HUES64 (cell line): Measurements from ENCODE around the gene THADA.

Experiments
- H3K27ac ChIP-seq: 2 replicates; pipeline ENCODE4 v1.7.0; 2013; ENCODE audit warnings: low read depth, low read length, inconsistent platforms
- H3K27me3 ChIP-seq: 2 replicates; pipeline ENCODE4 v1.6.1; 2013; ENCODE audit warnings: mild to moderate bottlenecking, low read length; ENCODE audit not compliant: insufficient read depth
- H3K36me3 ChIP-seq: 2 replicates; pipeline ENCODE4 v1.6.1; 2013; ENCODE audit warnings: mild to moderate bottlenecking, low read length; ENCODE audit not compliant: insufficient read depth
- H3K4me1 ChIP-seq: 2 replicates; pipeline ENCODE4 v1.6.1; 2013; ENCODE audit warnings: mild to moderate bottlenecking, low read length, moderate library complexity; ENCODE audit not compliant: insufficient read depth
- H3K4me3 ChIP-seq: 2 replicates; pipeline ENCODE4 v1.5.1; 2013; ENCODE audit warnings: mild to moderate bottlenecking, low read length, moderate library complexity
- H3K9ac ChIP-seq: 2 replicates; pipeline ENCODE4 v1.6.1; 2013; ENCODE audit warnings: mild to moderate bottlenecking, low read depth, low read length
- H3K9me3 ChIP-seq: 2 replicates; pipeline ENCODE4 v1.6.1; 2013; ENCODE audit warnings: low read depth, low read length; ENCODE audit not compliant: insufficient read depth
- WGBS: fragments of 150-250, 120-280 bp; methylation state at CpG from one replicate; pipeline ENCODE4 v1.1.7; 2013; ENCODE audit warnings: missing lambda C conversion rate; 5-methylcytosine and 5-hydroxymethylcytosine counted together

THADA gene

GRCh38 chr2:43343573-43344304 lies 252.1 kb downstream of the THADA start:
- Histone ChIP-seq H3K9ac (no peak overlapping the region), H3K9me3 (no peaks in the 10 kb centered on the region), H3K4me1 (peaks cover 50% of the 10 kb centered on the region), H3K4me3 (no peak overlapping the region), H3K27ac (no peak overlapping the region), H3K36me3 (no peaks in the 10 kb centered on the region), H3K27me3 (no peaks in the 10 kb centered on the region)
- 96% methylated on average over 5 of the region's 5 CpGs for WGBS

DNA sequence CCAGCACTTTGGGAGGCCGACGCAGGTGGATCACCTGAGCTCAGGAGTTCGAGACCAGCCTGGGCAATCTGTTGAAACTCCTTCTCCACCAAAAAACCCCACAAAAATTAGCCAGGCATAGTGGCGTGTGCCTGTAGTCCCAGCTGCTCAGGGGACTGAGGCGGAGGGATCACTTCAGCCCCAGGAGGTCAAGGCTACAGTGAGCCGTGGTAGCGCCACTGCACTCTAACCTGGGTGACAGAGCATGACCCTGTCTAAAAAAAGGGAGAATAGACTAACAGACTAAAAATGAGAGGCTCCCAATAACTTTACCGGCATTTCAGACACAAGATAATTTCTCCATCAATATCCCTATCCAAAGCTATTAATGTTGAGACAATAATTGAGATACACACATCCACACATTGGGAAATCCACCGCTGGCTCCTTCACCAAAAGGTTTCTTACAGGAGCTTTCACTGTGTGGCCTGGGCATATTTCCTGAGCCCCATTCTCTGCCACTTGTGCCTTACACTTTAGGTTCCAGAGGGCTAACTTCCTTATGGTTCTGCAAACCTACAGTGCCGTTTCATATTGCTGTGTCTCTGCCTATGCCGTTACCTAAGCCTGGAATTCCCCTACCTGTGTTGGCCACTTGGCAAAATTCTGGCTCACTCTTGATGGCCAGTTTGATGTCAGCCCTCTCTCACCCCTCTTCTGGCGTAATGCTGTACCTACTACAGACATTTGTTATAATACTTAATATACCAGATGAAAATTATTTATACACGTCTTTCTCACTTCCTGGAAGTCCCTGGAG lies 253.7 kb downstream of the THADA start:
- 96% methylated on average over 13 of the region's 13 CpGs for WGBS
- no peaks in the 10 kb centered on the region for H3K36me3 ChIP-seq
- H3K4me1 ChIP-seq: peaks cover 45% of the 10 kb centered on the region
- H3K9ac ChIP-seq: no peak overlapping the region
- H3K27me3 ChIP-seq: no peaks in the 10 kb centered on the region
- H3K4me3 ChIP-seq: no peak overlapping the region
- H3K9me3 ChIP-seq: no peaks in the 10 kb centered on the region
- H3K27ac ChIP-seq: no peak overlapping the region

- no peaks in the 10 kb centered on the region for H3K9me3 ChIP-seq
- no peak overlapping the region for H3K9ac ChIP-seq
- H3K4me1 ChIP-seq: peaks cover 33% of the 10 kb centered on the region
- no peak overlapping the region for H3K27ac ChIP-seq
- H3K4me3 ChIP-seq: no peak overlapping the region
- 89% methylated on average over 1 of the region's 1 CpG for WGBS
- no peaks in the 10 kb centered on the region for H3K36me3 ChIP-seq
- no peaks in the 10 kb centered on the region for H3K27me3 ChIP-seq
Observed at GRCh38 chr2:43340945-43341356, 254.9 kb downstream of the THADA start.

GRCh38 chr2:43340066-43340465 lies 255.8 kb downstream of the THADA start:
- Histone ChIP-seq H3K27ac (no peak overlapping the region), H3K36me3 (no peaks in the 10 kb centered on the region), H3K9me3 (no peaks in the 10 kb centered on the region), H3K4me1 (peaks cover 24% of the 10 kb centered on the region), H3K9ac (no peak overlapping the region), H3K27me3 (no peaks in the 10 kb centered on the region), H3K4me3 (no peak overlapping the region)
- 92% methylated on average over 2 of the region's 2 CpGs for WGBS

GRCh38 chr2:43333656-43334144 lies 262.1 kb downstream of the THADA start:
- Histone ChIP-seq H3K9me3 (no peaks in the 10 kb centered on the region), H3K27me3 (no peaks in the 10 kb centered on the region), H3K4me1 (peaks cover 11% of the 10 kb centered on the region), H3K4me3 (no peak overlapping the region), H3K9ac (no peak overlapping the region), H3K36me3 (no peaks in the 10 kb centered on the region), H3K27ac (no peak overlapping the region)
- WGBS: 84% methylated on average over 2 of the region's 2 CpGs

DNA sequence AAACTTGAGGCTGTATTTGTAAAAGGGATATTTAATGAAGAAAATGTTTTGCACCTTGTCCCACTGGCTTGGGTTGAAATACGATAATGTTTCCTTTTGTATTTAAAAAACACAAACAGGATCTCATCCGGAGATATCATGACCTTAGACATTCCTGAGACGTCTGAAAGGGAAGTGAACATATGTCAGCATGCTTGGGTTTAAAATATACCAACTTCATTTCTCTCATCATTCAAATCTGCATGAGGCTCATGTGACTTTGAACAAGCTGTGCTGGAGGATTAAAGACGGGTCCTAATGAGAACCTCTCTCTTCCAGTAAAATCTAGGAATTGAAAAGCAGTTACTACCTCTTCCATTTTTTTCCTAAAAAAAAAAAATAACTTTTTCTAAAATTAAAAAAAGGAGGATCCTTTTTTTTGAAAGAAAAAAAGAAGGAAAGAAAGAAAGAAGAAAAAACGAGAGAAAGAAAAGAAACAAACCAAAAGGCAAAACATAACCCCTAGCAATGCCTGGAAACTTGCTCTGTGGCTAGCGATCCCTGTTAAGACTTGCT lies 262.7 kb downstream of the THADA start:
- H3K4me1 ChIP-seq: peaks cover 11% of the 10 kb centered on the region
- WGBS: 86% methylated on average over 6 of the region's 6 CpGs
- H3K9me3 ChIP-seq: no peaks in the 10 kb centered on the region
- H3K36me3 ChIP-seq: no peaks in the 10 kb centered on the region
- no peak overlapping the region for H3K4me3 ChIP-seq
- H3K27ac ChIP-seq: peak overlapping the region; percentile 8; the same call in 1 of the 2 replicates
- no peaks in the 10 kb centered on the region for H3K27me3 ChIP-seq
- H3K9ac ChIP-seq: no peak overlapping the region

GRCh38 chr2:43332653-43333052 lies 263.2 kb downstream of the THADA start:
- Histone ChIP-seq H3K9me3 (no peaks in the 10 kb centered on the region), H3K9ac (no peak overlapping the region), H3K27ac (peak overlapping the region; percentile 8; the same call in 1 of the 2 replicates), H3K36me3 (no peaks in the 10 kb centered on the region), H3K4me3 (no peak overlapping the region), H3K27me3 (no peaks in the 10 kb centered on the region), H3K4me1 (peaks cover 11% of the 10 kb centered on the region)
- 95% methylated on average over 5 of the region's 5 CpGs for WGBS

DNA sequence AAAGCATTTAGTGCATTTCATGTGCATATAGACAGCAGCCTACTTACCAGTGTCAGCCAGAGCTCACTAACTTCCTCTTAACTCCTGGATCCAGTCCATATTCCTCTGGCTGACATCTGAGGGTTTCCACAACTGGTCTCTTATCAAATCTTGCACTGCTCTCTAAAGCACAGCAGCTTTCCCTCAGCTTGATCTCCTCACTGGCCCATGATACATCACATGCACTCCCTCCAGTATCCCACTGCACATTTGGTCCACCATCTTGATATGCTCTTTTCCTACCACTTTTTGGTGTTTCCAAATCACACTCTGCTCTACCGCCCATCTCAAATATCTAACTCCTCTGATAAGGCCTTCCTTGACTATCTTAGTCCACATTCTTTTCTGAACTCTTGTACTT lies 264.4 kb downstream of the THADA start:
- Histone ChIP-seq H3K27me3 (no peaks in the 10 kb centered on the region), H3K36me3 (no peaks in the 10 kb centered on the region), H3K4me1 (peaks cover 11% of the 10 kb centered on the region), H3K27ac (no peak overlapping the region), H3K9me3 (no peaks in the 10 kb centered on the region), H3K9ac (no peak overlapping the region), H3K4me3 (no peak overlapping the region)
- WGBS: 94% methylated on average over 1 of the region's 1 CpG

DNA sequence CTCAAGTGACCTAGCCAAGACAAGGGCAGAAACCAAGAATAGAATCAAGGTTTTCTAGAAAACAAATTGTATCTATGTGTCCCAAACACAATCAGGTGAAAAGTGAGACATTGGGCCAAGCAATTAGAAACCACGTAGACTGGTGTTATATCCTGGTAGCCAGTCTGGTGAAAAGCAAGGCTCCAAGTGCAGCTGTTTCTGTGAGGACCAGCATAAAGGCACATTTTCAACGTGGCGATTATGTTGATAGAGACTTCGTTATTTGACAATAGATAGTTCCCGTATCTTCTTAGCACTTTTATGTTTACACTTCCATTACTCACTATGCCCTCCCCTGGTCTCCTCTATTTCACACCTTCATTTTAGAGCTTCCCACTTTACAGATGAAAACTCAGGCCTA lies 266.2 kb downstream of the THADA start:
- H3K9ac ChIP-seq: no peak overlapping the region
- WGBS: 79% methylated on average over 5 of the region's 5 CpGs
- H3K4me3 ChIP-seq: no peak overlapping the region
- no peaks in the 10 kb centered on the region for H3K36me3 ChIP-seq
- peaks cover 11% of the 10 kb centered on the region for H3K4me1 ChIP-seq
- H3K27ac ChIP-seq: no peak overlapping the region
- H3K9me3 ChIP-seq: no peaks in the 10 kb centered on the region
- no peaks in the 10 kb centered on the region for H3K27me3 ChIP-seq

DNA sequence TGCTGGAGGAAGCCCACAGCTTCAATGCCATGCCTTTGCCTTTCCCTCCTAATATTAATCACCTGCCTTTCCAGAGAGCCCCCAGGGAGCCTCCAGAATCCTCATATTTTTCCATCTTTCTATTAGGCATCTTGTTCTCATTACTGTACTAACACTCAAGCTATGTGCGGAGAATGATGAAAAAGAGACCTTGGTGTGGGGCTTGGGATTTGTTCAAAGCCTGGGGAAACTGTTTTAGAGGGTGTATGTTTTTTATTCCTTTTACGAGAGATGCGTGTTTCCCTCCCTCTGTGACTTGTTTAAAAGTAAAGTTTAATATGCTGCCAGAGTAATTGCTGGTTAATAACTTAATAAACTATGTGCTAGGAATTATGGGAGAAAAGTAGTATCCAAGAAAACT lies 267.0 kb downstream of the THADA start:
- H3K4me3 ChIP-seq: no peak overlapping the region
- H3K9ac ChIP-seq: no peak overlapping the region
- WGBS: 90% methylated on average over 3 of the region's 3 CpGs
- no peaks in the 10 kb centered on the region for H3K36me3 ChIP-seq
- H3K27ac ChIP-seq: no peak overlapping the region
- peaks cover 9% of the 10 kb centered on the region for H3K4me1 ChIP-seq
- H3K9me3 ChIP-seq: no peaks in the 10 kb centered on the region
- no peaks in the 10 kb centered on the region for H3K27me3 ChIP-seq

DNA sequence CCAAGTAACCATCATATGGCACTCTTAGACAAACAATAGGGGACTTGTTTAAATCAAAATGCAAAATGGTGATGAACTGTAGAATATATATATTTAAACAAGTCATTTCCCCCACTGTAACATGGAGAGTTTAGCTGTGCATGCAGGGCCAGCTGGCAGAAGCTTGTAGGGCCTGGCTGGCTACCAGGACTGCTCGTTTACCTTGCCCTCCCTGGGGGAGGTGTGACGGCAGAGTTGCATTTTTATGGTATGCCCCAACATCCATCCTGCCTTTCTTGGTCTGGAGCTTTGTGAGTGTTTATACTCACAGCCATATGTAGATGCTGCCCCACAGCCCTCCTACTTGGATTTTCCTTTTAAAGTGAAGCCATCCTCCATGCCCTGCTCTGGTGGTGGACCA lies 267.7 kb downstream of the THADA start:
- WGBS: 89% methylated on average over 2 of the region's 2 CpGs
- Histone ChIP-seq H3K4me1 (peaks cover 4% of the 10 kb centered on the region), H3K36me3 (no peaks in the 10 kb centered on the region), H3K9ac (no peak overlapping the region), H3K27me3 (no peaks in the 10 kb centered on the region), H3K4me3 (no peak overlapping the region), H3K9me3 (no peaks in the 10 kb centered on the region), H3K27ac (no peak overlapping the region)
